Testis (tissue), 2 donors: ENCODE measurements around the gene COMP.

ENCODE experiments used
- POLR2A ChIP-seq: fragments of 450-650 bp; IDR thresholded peaks from one replicate; pipeline ENCODE4 v1.6.1; 2017; ENCODE audit warnings: antibody characterized with exemption, mild to moderate bottlenecking, moderate library complexity
- TF ChIP-seq, protein P1 (sequence below), 3 experiments: fragments of 450-650 bp in 2 of 3; fragments of 200-600 bp in 1 of 3; sonication (generic) in 1 of 3; IDR thresholded peaks; one replicate each; pipeline ENCODE4 v1.5.1; 2016 to 2019; ENCODE audit warnings: antibody characterized with exemption in 3 of 3, mild to moderate bottlenecking in 2 of 3, moderate library complexity in 1 of 3

DNA sequence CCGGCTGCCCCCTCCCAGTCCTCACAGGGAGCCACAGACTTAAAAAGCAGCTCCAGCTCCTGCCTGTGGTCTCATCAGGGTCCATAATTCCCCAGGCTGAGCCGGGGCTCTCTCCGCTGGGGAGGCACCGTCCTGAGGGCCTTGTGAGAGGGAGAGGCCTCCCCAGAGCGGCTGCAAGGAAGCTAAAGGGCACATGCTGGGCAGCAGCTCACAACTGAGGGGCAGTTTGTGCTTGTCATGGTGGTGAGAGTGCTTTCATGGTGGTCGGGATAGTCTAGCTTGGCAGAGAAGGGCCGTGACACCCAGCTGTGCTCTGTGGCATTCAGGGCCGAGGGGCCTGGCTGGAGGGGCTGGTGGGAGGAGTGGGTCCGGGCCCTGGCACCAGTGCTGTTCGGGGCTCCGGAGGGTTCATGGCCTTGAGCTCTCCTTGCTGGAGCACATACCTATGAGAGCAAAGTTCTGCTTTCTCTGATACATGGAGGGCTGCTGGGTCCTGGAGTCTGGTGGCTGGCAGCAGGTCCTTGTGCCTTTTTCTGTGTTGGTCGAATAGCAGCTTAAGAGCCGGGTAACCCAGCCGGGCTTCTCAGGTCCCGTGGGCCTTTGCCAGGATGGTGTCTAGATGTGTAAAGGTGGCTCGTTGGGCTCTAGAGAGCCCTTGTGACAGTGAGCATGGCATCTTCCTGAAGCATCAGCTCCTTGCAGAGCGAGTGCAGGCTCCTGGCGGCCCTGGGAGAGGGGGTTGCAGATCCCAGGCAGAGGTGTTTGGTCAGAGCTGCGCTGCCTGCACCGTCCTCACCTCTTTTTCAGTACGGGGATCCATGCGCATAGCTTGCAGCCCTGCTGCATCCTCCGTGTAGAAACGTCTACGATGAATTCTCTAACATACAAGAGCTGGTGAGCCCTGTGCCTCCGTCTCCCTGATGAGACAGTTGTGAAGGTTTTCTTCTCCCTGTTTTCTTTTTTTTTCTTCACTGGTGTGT, 49.5 kb upstream of the COMP start:
- TF ChIP-seq, protein P1, sequence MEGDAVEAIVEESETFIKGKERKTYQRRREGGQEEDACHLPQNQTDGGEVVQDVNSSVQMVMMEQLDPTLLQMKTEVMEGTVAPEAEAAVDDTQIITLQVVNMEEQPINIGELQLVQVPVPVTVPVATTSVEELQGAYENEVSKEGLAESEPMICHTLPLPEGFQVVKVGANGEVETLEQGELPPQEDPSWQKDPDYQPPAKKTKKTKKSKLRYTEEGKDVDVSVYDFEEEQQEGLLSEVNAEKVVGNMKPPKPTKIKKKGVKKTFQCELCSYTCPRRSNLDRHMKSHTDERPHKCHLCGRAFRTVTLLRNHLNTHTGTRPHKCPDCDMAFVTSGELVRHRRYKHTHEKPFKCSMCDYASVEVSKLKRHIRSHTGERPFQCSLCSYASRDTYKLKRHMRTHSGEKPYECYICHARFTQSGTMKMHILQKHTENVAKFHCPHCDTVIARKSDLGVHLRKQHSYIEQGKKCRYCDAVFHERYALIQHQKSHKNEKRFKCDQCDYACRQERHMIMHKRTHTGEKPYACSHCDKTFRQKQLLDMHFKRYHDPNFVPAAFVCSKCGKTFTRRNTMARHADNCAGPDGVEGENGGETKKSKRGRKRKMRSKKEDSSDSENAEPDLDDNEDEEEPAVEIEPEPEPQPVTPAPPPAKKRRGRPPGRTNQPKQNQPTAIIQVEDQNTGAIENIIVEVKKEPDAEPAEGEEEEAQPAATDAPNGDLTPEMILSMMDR (IDR thresholded peaks at IDR 0.05), result no peak
- TF ChIP-seq POLR2A, result no peak
